HCT116 (cell line): ENCODE results near the gene UPF3A. TPM values are rescaled to one million over a fixed set of nuclear protein-coding genes. Genes with fewer than 3 reads are reported as not detected.

ENCODE experiments used
- ATAC-seq: fragments of 200-7000 bp; cut with Tn5 transposase; 2 replicates; pipeline ENCODE4 v1.9.1; 2020; ENCODE audit warnings: mild to moderate bottlenecking, moderate library complexity
- BruUV-seq: library from RNA; stranded (reverse); fragments of 400-500 nt; replicated peaks from 2 replicates; lab custom pipeline; 2021; lab: Mats Ljungman, UMichigan
- CTCF ChIA-PET: fragments of 300-600 bp; sonication (Branson Sonifier 250); formaldehyde crosslinking; loops from one replicate; lab custom pipeline; 2021; ENCODE audit warnings: antibody characterized with exemption; lab: Charles Lee
- POLR2A ChIA-PET: fragments of 300-600, 350-600 bp; sonication (Branson Sonifier 250); formaldehyde crosslinking; loops from one replicate; lab custom pipeline; 2021; ENCODE audit warnings: antibody characterized with exemption; lab: Charles Lee
- RAD21 ChIA-PET, 2 experiments: fragments of 300-600 bp; sonication (Branson Sonifier 250); formaldehyde crosslinking; loops; one replicate each; lab custom pipeline; 2023; ENCODE audit warnings: low total read pairs in 2 of 2; ENCODE audit not compliant: uncharacterized antibody in 2 of 2, unreplicated experiment in 2 of 2, low non-redundant PET in 1 of 2; lab: Charles Lee
- DNase-seq: peaks from one replicate; pipeline ENCODE4 v3.0.0-alpha.2; 2010; ENCODE audit warnings: low read depth, low spot score
- H2AFZ ChIP-seq: fragments of 200-600 bp; shearing (Covaris generic), sonication (generic); 2 replicates; pipeline ENCODE4 v1.6.1; 2017; ENCODE audit warnings: low read depth, mixed run types, mixed read lengths, antibody characterized with exemption, low read length; ENCODE audit not compliant: poor library complexity, severe bottlenecking
- H3K27ac ChIP-seq: 2 replicates; pipeline ENCODE4 v1.5.1; 2012; ENCODE audit warnings: low read depth, low read length
- H3K27me3 ChIP-seq: fragments of 200-600 bp; sonication (generic); 2 replicates; pipeline ENCODE4 v1.6.1; 2016; ENCODE audit warnings: mixed run types, low read length, mixed read lengths; ENCODE audit not compliant: insufficient read depth
- H3K36me3 ChIP-seq, 2 experiments: fragments of 200-500 bp in 1 of 2; fragments of 200-600 bp in 1 of 2; sonication (Bioruptor generic) in 1 of 2; sonication (generic) in 1 of 2; 2 replicates each; pipeline versions ENCODE4 v1.5.1 to v1.6.1; 2014 to 2016; ENCODE audit warnings: low read length in 2 of 2, inconsistent platforms in 1 of 2, mixed read lengths in 1 of 2, mixed run types in 1 of 2; ENCODE audit not compliant: insufficient read depth in 2 of 2, control insufficient read depth in 1 of 2
- H3K4me1 ChIP-seq, 2 experiments: fragments of 200-600 bp in 1 of 2; sonication (generic) in 1 of 2; 2 replicates each; pipeline versions ENCODE4 v1.5.1 to v1.6.1; 2012 to 2017; ENCODE audit warnings: low read length in 2 of 2, inconsistent platforms in 1 of 2, mild to moderate bottlenecking in 1 of 2, mixed read lengths in 1 of 2, mixed run types in 1 of 2, moderate library complexity in 1 of 2; ENCODE audit not compliant: insufficient read depth in 2 of 2, control insufficient read depth in 1 of 2
- H3K4me2 ChIP-seq: fragments of 200-600 bp; sonication (generic); 2 replicates; pipeline ENCODE4 v1.6.1; 2017; ENCODE audit warnings: mixed run types, low read length, mixed read lengths
- H3K4me3 ChIP-seq, 2 experiments: fragments of 200-600 bp in 1 of 2; sonication (generic) in 1 of 2; replicated peaks in 1 of 2; 2 replicates each; pipeline ENCODE4 v1.5.1; 2011 to 2016; ENCODE audit warnings: low read length in 2 of 2, control low read depth in 1 of 2, low read depth in 1 of 2, mild to moderate bottlenecking in 1 of 2, mixed read lengths in 1 of 2, mixed run types in 1 of 2
- H3K79me2 ChIP-seq: fragments of 200-600 bp; sonication (generic); 2 replicates; pipeline ENCODE4 v1.6.1; 2017; ENCODE audit warnings: mild to moderate bottlenecking, mixed run types, low read length, moderate library complexity, mixed read lengths; ENCODE audit not compliant: insufficient read depth
- H3K9ac ChIP-seq: fragments of 200-600 bp; sonication (generic); 2 replicates; pipeline ENCODE4 v1.6.1; 2016; ENCODE audit warnings: low read length, mixed read lengths
- H3K9me2 ChIP-seq: fragments of 200-600 bp; sonication (generic), shearing (Covaris generic); 2 replicates; pipeline ENCODE4 v1.6.1; 2017; ENCODE audit warnings: mixed run types, mild to moderate bottlenecking, moderate library complexity; ENCODE audit not compliant: insufficient read depth
- H3K9me3 ChIP-seq, 2 experiments: fragments of 200-500 bp in 1 of 2; fragments of 200-600 bp in 1 of 2; sonication (Bioruptor generic) in 1 of 2; sonication (generic) in 1 of 2; 2 replicates each; pipeline ENCODE4 v1.6.1; 2014 to 2017; ENCODE audit warnings: low read length in 2 of 2, mixed read lengths in 2 of 2, inconsistent platforms in 1 of 2, low read depth in 1 of 2, mild to moderate bottlenecking in 1 of 2, mixed run types in 1 of 2, moderate library complexity in 1 of 2; ENCODE audit not compliant: control insufficient read depth in 1 of 2, insufficient read depth in 1 of 2
- H4K20me1 ChIP-seq: fragments of 200-600 bp; sonication (generic), shearing (Covaris generic); 2 replicates; pipeline ENCODE4 v1.6.1; 2017; ENCODE audit warnings: mixed run types, mild to moderate bottlenecking, moderate library complexity; ENCODE audit not compliant: insufficient read depth
- EZH2phosphoT487 ChIP-seq: fragments of 200-600 bp; IDR thresholded peaks from 2 replicates; pipeline ENCODE4 v1.6.1; 2018; ENCODE audit warnings: antibody characterized with exemption, borderline replicate concordance
- FOSL1 ChIP-seq: IDR thresholded peaks from 2 replicates; pipeline ENCODE4 v1.6.1; 2012; ENCODE audit warnings: low read depth
- POLR2AphosphoS5 ChIP-seq: IDR thresholded peaks from 2 replicates; pipeline ENCODE4 v1.6.1; 2011; ENCODE audit warnings: mild to moderate bottlenecking, low read depth, low read length, moderate library complexity
- RAD21 ChIP-seq: IDR thresholded peaks from 2 replicates; pipeline ENCODE4 v1.6.1; 2012; ENCODE audit warnings: low read depth, mild to moderate bottlenecking
- ZNF274 ChIP-seq: fragments of 200-500 bp; sonication (Bioruptor generic); IDR thresholded peaks from 2 replicates; pipeline ENCODE4 v1.6.1; 2014; ENCODE audit warnings: mild to moderate bottlenecking, low read depth, low read length, inconsistent platforms
- intact Hi-C: fragments of 100-400 bp; cut with micrococcal nuclease; formaldehyde crosslinking; loops from 2 replicates; pipeline ENCODE4 v1.10.0; 2022
- total RNA-seq: library from RNA; stranded (reverse); gene quantifications from one replicate; pipeline ENCODE4 v1.2.1, GENCODE V29; 2021; ENCODE audit not compliant: unreplicated experiment

UPF3A gene
- total RNA-seq, 1 experiment from 2014 or later = 31.8 TPM

GRCh38 chr13:114298866-114299265, 17.5 kb downstream of the UPF3A start:
- Histone ChIP-seq H3K4me3 (no peak overlapping the region), H4K20me1 (no peaks in the 10 kb centered on the region), H3K4me1 (no peaks in the 10 kb centered on the region), H3K27me3 (no peaks in the 10 kb centered on the region), H3K27ac (no peak overlapping the region), H3K36me3 (peaks cover 6 to 12% of the 10 kb centered on the region in 2 experiments; a peak in 1 of 4 replicates), H3K79me2 (no peaks in the 10 kb centered on the region), H3K9me3 (no peaks in the 10 kb centered on the region), H3K9me2 (no peaks in the 10 kb centered on the region), H3K9ac (no peak overlapping the region), H2AFZ (no peak overlapping the region), H3K4me2 (no peak overlapping the region)
- intact Hi-C loops = no loop called here
- TF ChIP-seq RAD21 (no peak), ZNF274 (no peak)
- no TSS peak for BruUV-seq
- ChIA-PET RAD21 (no interaction called here), POLR2A (no interaction called here), CTCF (no interaction called here)
- ATAC-seq (no peak), DNase-seq (no peak)

GRCh38 chr13:114299604-114300305, 18.4 kb downstream of the UPF3A start:
- BruUV-seq = no TSS peak

More at GRCh38 chr13:114299604-114300305, 18.4 kb downstream of the UPF3A start:
- CTCF ChIA-PET = no interaction called here
- Histone ChIP-seq H4K20me1 (no peaks in the 10 kb centered on the region), H3K9me3 (no peaks in the 10 kb centered on the region), H3K9ac (no peak overlapping the region), H3K4me2 (no peak overlapping the region), H3K4me1 (no peaks in the 10 kb centered on the region), H3K27ac (no peak overlapping the region), H3K4me3 (no peak overlapping the region), H3K79me2 (no peaks in the 10 kb centered on the region), H2AFZ (no peak overlapping the region), H3K27me3 (no peaks in the 10 kb centered on the region), H3K36me3 (peaks cover 6 to 12% of the 10 kb centered on the region in 2 experiments; a peak in 1 of 4 replicates), H3K9me2 (no peaks in the 10 kb centered on the region)
- TF ChIP-seq POLR2AphosphoS5 = no peak
- TF ChIP-seq FOSL1 = no peak
- TF ChIP-seq EZH2phosphoT487 = no peak
- RAD21 ChIA-PET = no interaction called here
- POLR2A ChIA-PET = no interaction called here
- intact Hi-C loops = no loop called here
- no peak for DNase-seq
- no peak for ATAC-seq
